GM19099 (cell line): ENCODE data around the gene PRKAA2.

ENCODE experiments used
- POLR2A ChIP-seq: IDR thresholded peaks from 3 replicates; pipeline ENCODE4 v1.6.1; 2011; ENCODE audit warnings: low read depth; ENCODE audit not compliant: insufficient read length; ENCODE audit errors: extremely low read depth

The PRKAA2 gene

DNA sequence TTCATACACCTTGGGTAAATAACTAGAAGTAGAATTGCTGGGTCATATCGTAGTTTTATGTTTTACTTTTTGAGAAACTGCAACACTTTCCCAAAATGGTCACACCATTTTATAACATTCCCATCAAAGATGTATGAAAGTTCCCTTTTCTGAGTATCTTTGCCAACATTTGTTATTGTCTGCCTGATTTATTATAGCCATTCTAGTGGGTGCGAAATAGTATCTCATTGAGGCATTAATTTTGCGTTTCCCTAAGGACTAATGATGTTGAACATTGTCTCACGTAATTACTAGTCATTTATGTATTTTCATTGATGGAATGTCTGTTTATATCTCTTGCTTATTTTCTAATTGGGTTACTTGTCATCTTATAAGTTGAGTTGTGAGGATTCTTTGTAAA, 3.4 kb downstream of the PRKAA2 start:
- TF ChIP-seq POLR2A = no peak

DNA sequence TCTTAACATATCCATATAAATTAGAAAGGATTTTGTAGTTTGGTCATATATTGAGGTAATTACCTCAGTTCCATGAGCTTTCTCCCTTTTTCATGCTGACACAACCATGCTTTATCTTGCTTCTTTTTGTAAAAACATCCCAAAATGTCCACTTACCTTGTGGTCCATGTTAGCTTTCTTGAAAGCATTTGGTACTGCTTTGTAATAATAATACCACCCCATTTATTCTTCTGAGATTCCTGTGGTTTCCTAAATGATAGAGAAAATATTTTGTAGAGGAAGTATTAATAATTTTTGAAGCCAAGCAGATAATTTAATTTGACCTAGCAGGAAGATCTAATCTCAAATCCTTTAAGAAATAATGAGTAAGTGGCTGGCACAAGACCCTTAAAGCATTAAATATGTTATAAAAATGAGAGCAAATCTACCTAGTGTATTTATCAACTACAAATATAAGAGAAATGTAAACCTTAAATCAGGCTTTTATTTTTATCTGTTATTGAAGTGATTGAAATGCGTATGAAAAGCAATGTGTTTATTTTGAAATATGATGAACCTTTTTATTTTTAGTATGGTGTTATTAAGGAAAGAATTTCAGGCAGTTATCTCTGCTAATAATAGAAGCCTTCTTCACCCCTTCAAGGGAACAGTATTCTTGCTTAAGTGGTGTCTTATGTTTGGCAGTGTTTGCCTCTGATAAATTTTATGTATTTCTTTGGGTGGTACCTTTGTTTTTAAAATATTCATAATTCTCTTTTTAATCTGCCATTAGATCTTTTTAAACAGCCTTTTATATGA, 9.2 kb downstream of the PRKAA2 start:
- TF ChIP-seq POLR2A = no peak

DNA sequence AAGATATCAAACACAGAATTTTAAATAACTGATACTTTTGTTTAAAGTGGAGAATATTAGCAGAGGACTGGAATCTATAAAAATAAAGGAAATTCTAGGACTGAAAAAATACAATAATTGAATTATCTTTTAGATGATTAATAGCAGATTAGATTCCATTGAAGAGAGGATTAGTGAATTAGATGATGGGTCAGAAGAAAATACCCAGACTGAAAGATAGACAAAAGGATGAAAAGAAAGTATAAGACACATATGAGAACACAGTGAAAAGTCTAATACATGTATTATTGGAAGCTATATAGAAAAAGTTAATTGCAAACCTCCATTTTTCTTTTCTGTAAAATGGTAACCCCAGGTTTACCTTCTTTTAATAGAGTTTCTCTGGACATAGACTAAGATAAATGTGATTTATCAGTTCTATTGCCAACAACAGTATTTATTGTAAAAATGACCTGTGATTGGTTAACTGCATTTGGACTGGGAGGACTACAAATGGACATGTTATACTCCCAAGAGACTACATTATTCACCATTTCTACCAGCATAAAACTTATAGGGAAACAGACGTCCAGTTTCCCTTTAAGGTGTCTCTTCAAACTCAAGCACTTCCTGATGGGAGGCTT, 11.0 kb downstream of the PRKAA2 start:
- TF ChIP-seq POLR2A = no peak

DNA sequence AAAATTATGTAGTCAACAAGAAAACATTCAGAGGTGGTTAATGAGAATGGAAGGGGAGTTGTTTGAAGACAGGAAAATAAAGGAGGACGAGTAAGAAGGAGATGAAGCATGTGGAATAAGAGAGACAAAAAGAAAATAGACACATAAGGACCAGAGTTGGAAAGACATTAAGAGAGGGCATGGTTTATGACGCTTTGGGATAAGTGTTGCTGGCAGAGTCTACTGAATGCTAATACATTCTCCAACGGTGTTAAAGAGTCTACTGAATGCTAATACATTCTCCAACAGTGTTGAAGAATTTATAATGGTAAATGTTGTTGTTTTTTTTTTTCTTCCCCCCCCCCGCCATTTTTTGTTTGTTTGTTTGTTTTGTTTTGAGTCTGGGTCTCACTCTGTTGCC, 13.1 kb downstream of the PRKAA2 start:
- TF ChIP-seq POLR2A = no peak

DNA sequence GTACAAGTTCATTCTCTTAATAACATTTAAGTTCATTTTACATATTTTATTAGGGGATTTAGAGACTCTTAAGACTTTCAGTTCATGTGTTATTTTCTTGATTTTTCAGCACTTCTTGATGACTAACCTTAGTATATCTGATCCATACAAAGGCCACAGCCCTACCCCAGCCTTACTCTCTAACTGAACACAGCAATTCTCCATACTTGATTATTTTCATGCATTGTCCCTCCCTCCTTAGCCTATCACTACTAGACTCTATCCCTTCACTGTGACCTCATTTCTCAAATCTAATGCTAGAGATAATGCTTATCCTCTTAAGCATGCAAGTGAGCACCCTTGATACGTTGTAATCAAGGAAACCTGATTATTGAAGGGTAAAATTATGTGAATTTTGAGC, 15.2 kb downstream of the PRKAA2 start:
- no peak for TF ChIP-seq POLR2A

DNA sequence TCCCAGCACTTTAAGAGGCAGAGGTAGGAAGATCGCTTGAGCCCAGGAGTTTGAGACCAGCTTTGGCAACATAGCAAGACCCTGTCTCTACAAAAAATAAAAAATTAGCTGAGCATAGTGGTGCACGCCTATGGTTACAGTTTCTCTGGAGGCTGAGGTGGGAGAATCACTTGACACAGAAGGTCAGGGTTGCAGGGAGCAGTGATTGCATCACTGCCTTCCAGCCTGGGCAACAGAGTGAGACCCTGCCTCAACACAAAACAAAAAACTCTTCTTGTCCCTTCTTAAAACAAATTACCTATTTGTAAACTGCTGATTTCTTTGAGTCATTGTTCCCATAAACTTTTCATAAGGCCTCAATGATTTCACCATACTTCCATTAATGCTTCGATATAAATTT, 18.7 kb downstream of the PRKAA2 start:
- TF ChIP-seq POLR2A = no peak

DNA sequence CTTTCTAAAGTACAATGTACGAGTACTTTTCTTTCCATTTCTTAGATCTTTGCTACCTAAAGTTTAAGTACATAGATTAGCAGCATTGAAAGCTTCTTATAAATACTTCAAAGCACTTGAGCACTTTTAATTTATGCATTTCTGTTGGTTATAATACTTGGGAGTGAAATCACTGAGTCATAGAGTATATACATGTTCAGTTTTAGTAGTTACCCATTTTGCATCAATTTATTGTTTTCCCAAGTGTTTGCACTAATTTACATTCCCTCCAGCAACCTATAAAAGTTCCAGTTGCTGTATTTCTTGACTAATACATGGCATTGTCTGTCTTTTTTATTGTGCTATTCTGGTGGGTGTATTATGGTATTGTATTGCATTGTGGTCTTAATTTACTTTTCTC, 20.3 kb downstream of the PRKAA2 start:
- no peak for TF ChIP-seq POLR2A

DNA sequence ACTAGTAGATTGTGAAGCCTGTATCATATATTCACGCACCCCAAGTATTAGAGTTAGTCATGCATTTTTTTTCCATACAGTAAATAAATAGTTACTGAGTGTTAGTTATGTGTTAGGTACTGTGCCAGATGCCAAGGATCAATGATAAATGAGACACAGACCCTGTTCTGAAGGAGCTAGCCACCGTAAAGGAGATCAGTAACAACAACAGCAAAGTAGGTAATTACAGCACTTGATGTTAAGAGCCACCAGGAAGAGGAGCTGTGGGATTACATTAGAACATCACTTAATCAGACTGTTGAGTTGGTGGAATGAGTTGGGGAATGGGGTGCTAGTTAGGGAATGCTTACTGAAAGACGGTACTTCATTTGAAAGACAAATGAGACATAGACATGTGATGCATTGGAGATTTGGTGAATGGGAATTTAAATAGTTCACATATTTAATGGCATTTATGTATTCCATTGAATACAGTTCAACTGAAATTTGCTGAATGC, 21.0 kb downstream of the PRKAA2 start:
- no peak for TF ChIP-seq POLR2A

DNA sequence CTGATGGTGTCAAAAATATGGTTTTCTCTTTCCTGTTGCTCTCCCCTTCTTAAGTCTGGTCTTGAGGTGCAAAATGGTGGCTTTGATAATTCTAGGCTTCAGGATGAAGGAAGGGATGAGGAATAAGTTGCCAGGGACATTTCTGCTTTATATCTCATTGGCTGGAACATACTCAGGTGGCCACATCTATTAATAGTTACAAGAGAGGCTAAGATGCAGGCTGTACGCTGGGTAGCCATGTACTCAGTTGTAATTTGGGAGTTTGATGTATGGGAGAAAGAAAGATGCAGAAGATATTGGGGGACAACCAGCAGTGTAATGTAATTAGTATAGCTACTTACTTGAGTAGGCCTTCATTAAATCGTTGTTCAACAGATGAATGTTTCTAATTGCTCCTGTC, 25.2 kb downstream of the PRKAA2 start:
- no peak for TF ChIP-seq POLR2A

DNA sequence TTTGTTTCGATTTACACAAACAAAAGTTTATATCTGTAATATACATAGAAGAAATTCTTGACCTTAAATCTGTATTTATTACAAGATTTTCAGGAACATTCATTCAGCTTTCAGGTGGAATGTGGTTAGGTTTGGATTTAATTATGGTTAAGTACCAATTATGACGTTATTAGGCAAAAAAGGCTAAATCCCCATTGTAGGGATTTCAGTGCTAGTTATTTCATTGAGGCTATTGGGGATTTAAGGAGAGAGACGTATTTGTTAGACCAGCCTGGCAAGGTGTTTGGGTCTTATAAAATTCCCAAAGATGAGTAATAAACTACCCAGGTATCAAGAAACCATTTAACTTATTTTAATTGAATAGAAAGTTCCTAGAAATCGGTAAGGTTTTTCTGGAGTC, 26.0 kb downstream of the PRKAA2 start:
- no peak for TF ChIP-seq POLR2A

DNA sequence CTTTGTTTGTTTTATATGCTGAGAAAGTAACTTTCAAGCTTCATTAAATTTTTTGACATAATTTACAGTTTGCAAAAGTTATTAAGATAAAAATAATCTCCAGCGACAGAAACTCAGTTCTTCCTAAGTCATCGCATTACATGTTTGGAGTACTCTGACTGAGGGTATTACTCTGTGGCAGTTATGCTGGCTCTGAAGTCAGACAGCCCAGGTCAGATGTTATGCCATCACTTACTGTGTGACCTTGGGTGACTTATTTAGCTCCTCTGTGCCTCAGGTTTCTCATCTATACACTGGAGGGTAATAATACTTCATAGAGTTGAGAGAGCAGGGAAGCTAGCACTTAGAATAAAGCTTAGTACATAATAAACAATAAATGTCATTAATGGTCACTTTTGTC, 26.4 kb downstream of the PRKAA2 start:
- no peak for TF ChIP-seq POLR2A

DNA sequence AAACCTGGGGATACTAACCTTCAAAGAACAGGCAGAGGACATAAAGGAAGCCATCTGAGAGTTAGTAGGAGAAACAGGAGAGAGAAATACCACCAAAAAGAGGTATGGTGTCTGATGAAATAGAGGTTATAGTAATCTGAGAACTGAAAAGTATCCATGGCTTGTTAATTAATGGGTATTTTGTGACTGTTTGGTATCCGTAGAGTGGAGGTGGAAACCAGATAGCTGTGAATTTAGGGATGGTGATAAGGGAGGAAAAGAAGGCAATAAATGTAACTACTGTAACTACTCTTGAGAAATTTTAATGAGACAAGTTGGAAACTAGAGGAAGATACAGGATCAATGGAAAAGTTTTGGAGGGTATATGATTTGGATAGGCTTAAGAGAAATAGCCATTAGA, 27.5 kb downstream of the PRKAA2 start:
- TF ChIP-seq POLR2A = no peak

DNA sequence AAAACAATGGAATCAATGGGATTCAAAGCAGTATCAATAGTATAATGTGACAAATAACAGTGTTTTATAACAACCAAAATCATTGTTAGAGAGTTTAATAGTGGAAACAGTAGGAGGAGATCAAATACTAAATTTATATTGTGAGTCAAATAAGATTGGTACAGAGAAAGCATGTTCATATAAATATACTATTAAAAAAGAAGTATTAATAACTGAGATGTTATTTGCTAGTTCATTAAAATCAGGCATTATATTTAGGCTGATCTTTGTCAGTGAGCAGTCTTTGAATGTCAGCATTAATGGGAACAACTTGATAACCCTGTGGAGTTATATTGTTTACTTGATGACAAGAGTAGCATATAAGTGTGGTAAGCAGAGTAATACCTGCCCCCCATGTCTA, 30.6 kb downstream of the PRKAA2 start:
- TF ChIP-seq POLR2A = no peak

DNA sequence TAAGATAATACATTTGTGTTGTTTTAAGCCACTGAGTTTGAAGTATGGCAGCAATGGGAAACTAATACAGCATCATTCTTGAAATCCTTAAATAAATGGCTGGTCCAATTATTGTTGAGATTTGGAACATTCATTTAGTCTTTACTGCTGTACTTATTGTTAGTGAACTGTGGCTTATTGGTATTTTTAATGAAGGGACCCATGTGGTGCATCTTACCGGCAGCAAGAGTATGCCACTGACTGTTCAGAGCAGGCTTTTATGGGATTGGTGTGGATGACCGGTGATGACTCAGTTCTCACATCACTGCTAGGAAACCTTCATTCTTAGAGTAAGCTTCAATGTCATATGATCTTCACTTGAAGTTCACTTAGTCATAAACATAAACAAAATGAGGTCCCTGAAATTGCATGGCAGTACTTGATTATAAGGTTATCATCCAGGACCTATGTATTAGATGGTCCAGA, 31.5 kb downstream of the PRKAA2 start:
- TF ChIP-seq POLR2A = no peak

DNA sequence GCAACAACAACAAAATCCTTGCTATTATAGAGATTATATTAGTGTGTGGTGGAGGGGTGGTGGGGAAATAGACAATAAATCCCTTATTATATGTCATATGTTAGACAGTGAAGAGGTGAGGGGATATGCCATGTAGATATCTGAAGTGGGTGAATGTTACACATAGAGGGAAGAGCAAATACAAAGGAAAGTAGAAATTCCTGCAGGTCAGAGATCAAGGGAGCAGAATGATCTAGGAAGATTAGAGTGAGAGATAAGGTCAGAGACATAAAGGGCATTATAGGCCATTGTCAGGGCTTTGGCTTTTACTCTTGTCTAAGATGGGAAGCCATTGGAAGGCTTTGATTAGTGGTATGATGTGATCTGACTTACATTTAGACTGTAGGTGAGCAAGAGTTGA, 38.5 kb downstream of the PRKAA2 start:
- no peak for TF ChIP-seq POLR2A

DNA sequence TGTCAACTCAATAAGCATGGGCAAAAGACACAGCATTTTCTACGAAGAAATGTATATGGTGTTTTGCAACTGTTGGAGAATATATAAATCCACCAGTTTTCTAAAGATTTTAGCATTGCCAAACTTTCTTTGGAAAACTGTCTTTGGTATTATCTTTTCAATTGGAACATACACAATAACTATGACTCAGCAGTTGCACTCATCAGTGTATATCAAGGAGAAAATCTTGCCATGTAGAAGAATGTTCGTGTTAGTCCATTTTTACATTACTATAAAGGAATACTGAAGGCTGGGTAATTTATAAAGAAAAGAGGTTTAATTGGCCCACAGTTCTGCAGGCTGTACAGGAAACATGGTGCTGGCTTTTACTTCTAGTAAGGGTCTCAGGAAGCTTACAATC, 41.1 kb downstream of the PRKAA2 start:
- no peak for TF ChIP-seq POLR2A
